ENCODE results near the gene RBM15B. TPM values are rescaled to one million over a fixed set of nuclear protein-coding genes. Genes with fewer than 3 reads are reported as not detected.
"Not testable (repeated sequence)": the region's sequence is repeated elsewhere in the genome, so short reads cannot be mapped to it uniquely, and the experiment has no call there.

RBM15B gene
- total RNA-seq, 2 donors from 2014 or later, result 14.6 to 29.8 TPM

GRCh38 chr3:51368276-51368675 lies 22.8 kb upstream of the RBM15B start:
- not testable (repeated sequence) for H3K27me3 Mint-ChIP-seq; H3K4me1 Mint-ChIP-seq; H3K27ac Mint-ChIP-seq; ATAC-seq (replicated peaks); H3K9me3 Mint-ChIP-seq; H3K4me3 Mint-ChIP-seq; H3K36me3 Mint-ChIP-seq (ENCODE audit: low read depth)

- ATAC-seq (replicated peaks), result peak; percentile 24
- Mint-ChIP-seq H3K36me3 (ENCODE audit: low read depth) (no peaks in the 10 kb centered on the region), H3K4me3 (no peak overlapping the region), H3K9me3 (no peaks in the 10 kb centered on the region), H3K4me1 (no peaks in the 10 kb centered on the region), H3K27ac (no peak overlapping the region), H3K27me3 (no peaks in the 10 kb centered on the region)
These were observed 19.0 kb upstream of the RBM15B start for GRCh38 chr3:51371943-51372557.

- Mint-ChIP-seq H3K4me1 (no peaks in the 10 kb centered on the region), H3K4me3 (no peak overlapping the region), H3K27me3 (no peaks in the 10 kb centered on the region), H3K36me3 (ENCODE audit: low read depth) (no peaks in the 10 kb centered on the region), H3K27ac (no peak overlapping the region), H3K9me3 (no peaks in the 10 kb centered on the region)
- ATAC-seq (replicated peaks), result no peak
These were observed 17.2 kb upstream of the RBM15B start for GRCh38 chr3:51373658-51374421.

GRCh38 chr3:51374456-51374855 lies 16.6 kb upstream of the RBM15B start:
- no peaks in the 10 kb centered on the region for H3K4me1 Mint-ChIP-seq
- H3K9me3 Mint-ChIP-seq, result no peaks in the 10 kb centered on the region
- H3K4me3 Mint-ChIP-seq, result no peak overlapping the region
- H3K36me3 Mint-ChIP-seq (ENCODE audit: low read depth), result no peaks in the 10 kb centered on the region
- ATAC-seq (replicated peaks), result no peak
- H3K27ac Mint-ChIP-seq, result no peak overlapping the region
- H3K27me3 Mint-ChIP-seq, result no peaks in the 10 kb centered on the region

- Mint-ChIP-seq H3K9me3 (no peaks in the 10 kb centered on the region), H3K4me3 (no peak overlapping the region), H3K36me3 (ENCODE audit: low read depth) (no peaks in the 10 kb centered on the region), H3K27me3 (no peaks in the 10 kb centered on the region), H3K27ac (no peak overlapping the region), H3K4me1 (no peaks in the 10 kb centered on the region)
- no peak for ATAC-seq (replicated peaks)
These were observed 15.9 kb upstream of the RBM15B start for GRCh38 chr3:51375136-51375535.

GRCh38 chr3:51375571-51375970 lies 15.5 kb upstream of the RBM15B start:
- no peak for ATAC-seq (replicated peaks)
- Mint-ChIP-seq H3K27me3 (no peaks in the 10 kb centered on the region), H3K36me3 (ENCODE audit: low read depth) (no peaks in the 10 kb centered on the region), H3K9me3 (no peaks in the 10 kb centered on the region), H3K4me3 (no peak overlapping the region), H3K4me1 (no peaks in the 10 kb centered on the region), H3K27ac (peak overlapping the region; percentile 9)

GRCh38 chr3:51378065-51378464 lies 13.0 kb upstream of the RBM15B start:
- no peaks in the 10 kb centered on the region for H3K36me3 Mint-ChIP-seq (ENCODE audit: low read depth)
- no peak overlapping the region for H3K27ac Mint-ChIP-seq
- H3K9me3 Mint-ChIP-seq, result no peaks in the 10 kb centered on the region
- no peak for ATAC-seq (replicated peaks)
- H3K27me3 Mint-ChIP-seq, result no peaks in the 10 kb centered on the region
- no peaks in the 10 kb centered on the region for H3K4me1 Mint-ChIP-seq
- H3K4me3 Mint-ChIP-seq, result no peak overlapping the region

- H3K4me3 Mint-ChIP-seq, result no peak overlapping the region
- no peaks in the 10 kb centered on the region for H3K9me3 Mint-ChIP-seq
- H3K4me1 Mint-ChIP-seq, result no peaks in the 10 kb centered on the region
- H3K36me3 Mint-ChIP-seq (ENCODE audit: low read depth), result peaks cover 5% of the 10 kb centered on the region
- no peaks in the 10 kb centered on the region for H3K27me3 Mint-ChIP-seq
- peak overlapping the region; percentile 61 for H3K27ac Mint-ChIP-seq
- no peak for ATAC-seq (replicated peaks)
These were observed 12.4 kb upstream of the RBM15B start for GRCh38 chr3:51378726-51379125.

- H3K36me3 Mint-ChIP-seq (ENCODE audit: low read depth), result peaks cover 11% of the 10 kb centered on the region
- H3K27me3 Mint-ChIP-seq, result no peaks in the 10 kb centered on the region
- no peaks in the 10 kb centered on the region for H3K4me1 Mint-ChIP-seq
- H3K27ac Mint-ChIP-seq, result peak overlapping the region; percentile 61
- no peaks in the 10 kb centered on the region for H3K9me3 Mint-ChIP-seq
- ATAC-seq (replicated peaks), result no peak
- no peak overlapping the region for H3K4me3 Mint-ChIP-seq
These were observed 11.8 kb upstream of the RBM15B start for GRCh38 chr3:51379301-51379700.

GRCh38 chr3:51379746-51380455 lies 11.2 kb upstream of the RBM15B start:
- no peak for ATAC-seq (replicated peaks)
- Mint-ChIP-seq H3K4me3 (no peak overlapping the region), H3K36me3 (ENCODE audit: low read depth) (peaks cover 17% of the 10 kb centered on the region), H3K4me1 (no peaks in the 10 kb centered on the region), H3K27ac (no peak overlapping the region), H3K27me3 (no peaks in the 10 kb centered on the region), H3K9me3 (no peaks in the 10 kb centered on the region)

GRCh38 chr3:51380601-51381332 lies 10.3 kb upstream of the RBM15B start:
- ATAC-seq (replicated peaks), result no peak
- Mint-ChIP-seq H3K36me3 (ENCODE audit: low read depth) (peaks cover 26% of the 10 kb centered on the region), H3K9me3 (no peaks in the 10 kb centered on the region), H3K4me3 (no peak overlapping the region), H3K27me3 (no peaks in the 10 kb centered on the region), H3K4me1 (no peaks in the 10 kb centered on the region), H3K27ac (no peak overlapping the region)

- Mint-ChIP-seq H3K4me1 (peaks cover 1% of the 10 kb centered on the region), H3K4me3 (no peak overlapping the region), H3K36me3 (ENCODE audit: low read depth) (peaks cover 31% of the 10 kb centered on the region), H3K27ac (no peak overlapping the region), H3K9me3 (no peaks in the 10 kb centered on the region), H3K27me3 (no peaks in the 10 kb centered on the region)
- no peak for ATAC-seq (replicated peaks)
These were observed 9.8 kb upstream of the RBM15B start for GRCh38 chr3:51381333-51381705.

- Mint-ChIP-seq H3K36me3 (ENCODE audit: low read depth) (peaks cover 40% of the 10 kb centered on the region), H3K27ac (no peak overlapping the region), H3K4me1 (peaks cover 6% of the 10 kb centered on the region), H3K9me3 (no peaks in the 10 kb centered on the region), H3K4me3 (no peak overlapping the region), H3K27me3 (no peaks in the 10 kb centered on the region)
- ATAC-seq (replicated peaks), result no peak
These were observed 8.9 kb upstream of the RBM15B start for GRCh38 chr3:51382076-51382745.

- Mint-ChIP-seq H3K27ac (peak overlapping the region; percentile 48), H3K9me3 (no peaks in the 10 kb centered on the region), H3K27me3 (no peaks in the 10 kb centered on the region), H3K36me3 (ENCODE audit: low read depth) (peaks cover 49% of the 10 kb centered on the region), H3K4me3 (peak overlapping the region; percentile 93), H3K4me1 (peaks cover 13% of the 10 kb centered on the region)
- ATAC-seq (replicated peaks), result no peak
These were observed 8.0 kb upstream of the RBM15B start for GRCh38 chr3:51382947-51383578.

Data from activated T-helper 17 cell treated with anti-CD3 and anti-CD28 coated beads, Interleukin-2, amount 50 U/mL, for 72 hours (primary cell).